PC-3 (cell line): ENCODE data around the gene PDE2A. TPM values are rescaled to one million over a fixed set of nuclear protein-coding genes. Genes with fewer than 3 reads are reported as not detected.

Experiments used
- ATAC-seq: fragments of 200-7000 bp; cut with Tn5 transposase; 2 replicates; pipeline ENCODE4 v1.9.1; 2020; ENCODE audit warnings: mild to moderate bottlenecking, moderate library complexity
- BruUV-seq: library from RNA; stranded (reverse); fragments of 400-500 nt; replicated peaks from 2 replicates; lab custom pipeline; 2021; lab: Mats Ljungman, UMichigan
- CTCF ChIA-PET: fragments of 300-600 bp; sonication (Branson Sonifier 250); formaldehyde crosslinking; loops from one replicate; lab custom pipeline; 2022; ENCODE audit warnings: antibody characterized with exemption; lab: Charles Lee
- POLR2A ChIA-PET: fragments of 300-600 bp; sonication (Branson Sonifier 250); formaldehyde crosslinking; loops from one replicate; lab custom pipeline; 2022; ENCODE audit warnings: antibody characterized with exemption; ENCODE audit not compliant: unreplicated experiment; lab: Charles Lee
- DNase-seq: peaks from one replicate; pipeline ENCODE4 v3.0.0-alpha.2; 2015
- H2AFZ ChIP-seq: fragments of 300-600 bp; sonication (generic); 2 replicates; pipeline ENCODE4 v1.6.0; 2016; ENCODE audit warnings: antibody characterized with exemption, low read length
- H3F3A ChIP-seq: fragments of 300-600 bp; sonication (generic); one replicate; pipeline ENCODE4 v1.6.0; 2017; ENCODE audit warnings: antibody characterized with exemption, low read length, control low read depth, mild to moderate bottlenecking; ENCODE audit not compliant: unreplicated experiment
- H3K27ac ChIP-seq: fragments of 300-600 bp; sonication (generic); 2 replicates; pipeline ENCODE4 v1.5.1; 2016; ENCODE audit warnings: mild to moderate bottlenecking, low read length
- H3K27me3 ChIP-seq: fragments of 300-600 bp; sonication (generic); 2 replicates; pipeline ENCODE4 v1.6.1; 2016; ENCODE audit warnings: low read length, mixed read lengths
- H3K36me3 ChIP-seq: fragments of 300-600 bp; sonication (generic); 2 replicates; pipeline ENCODE4 v1.6.1; 2016; ENCODE audit warnings: low read depth, mixed run types, low read length, mixed read lengths
- H3K4me1 ChIP-seq: fragments of 300-600 bp; sonication (generic); 2 replicates; pipeline ENCODE4 v1.5.1; 2016; ENCODE audit warnings: low read length; ENCODE audit not compliant: insufficient read depth
- H3K4me2 ChIP-seq: fragments of 300-600 bp; sonication (generic); 2 replicates; pipeline ENCODE4 v1.6.0; 2016; ENCODE audit warnings: low read length
- H3K4me3 ChIP-seq: fragments of 300-600 bp; sonication (generic); 2 replicates; pipeline ENCODE4 v1.5.1; 2016; ENCODE audit warnings: mild to moderate bottlenecking, low read length, mixed read lengths
- H3K79me2 ChIP-seq: fragments of 300-600 bp; sonication (generic); 2 replicates; pipeline ENCODE4 v1.6.1; 2017; ENCODE audit warnings: low read length, mixed read lengths
- H3K9ac ChIP-seq: fragments of 300-600 bp; sonication (generic); 2 replicates; pipeline ENCODE4 v1.6.0; 2016; ENCODE audit warnings: mild to moderate bottlenecking, low read length
- H3K9me2 ChIP-seq: fragments of 300-600 bp; sonication (generic); replicated peaks from 2 replicates; pipeline ENCODE4 v1.6.1; 2016; ENCODE audit warnings: mixed run types, low read length, mixed read lengths
- H3K9me3 ChIP-seq: fragments of 300-600 bp; sonication (generic); 2 replicates; pipeline ENCODE4 v1.6.1; 2016; ENCODE audit warnings: low read length, mixed read lengths
- H4K20me1 ChIP-seq: fragments of 300-600 bp; sonication (generic); 2 replicates; pipeline ENCODE4 v1.6.1; 2016; ENCODE audit warnings: low read length, mixed read lengths
- EZH2 ChIP-seq: fragments of 300-600 bp; sonication (generic); IDR thresholded peaks from one replicate; pipeline ENCODE4 v1.6.1; 2017; ENCODE audit warnings: antibody characterized with exemption, mild to moderate bottlenecking, low read length; ENCODE audit not compliant: unreplicated experiment
- EZH2phosphoT487 ChIP-seq: fragments of 300-600 bp; sonication (generic); IDR thresholded peaks from 2 replicates; pipeline ENCODE4 v1.6.1; 2018; ENCODE audit warnings: mild to moderate bottlenecking, antibody characterized with exemption, low read length, borderline replicate concordance
- intact Hi-C: fragments of 100-400 bp; cut with micrococcal nuclease; formaldehyde crosslinking; loops from 2 replicates; pipeline ENCODE4 v1.9.0; 2023
- total RNA-seq: library from RNA; depleted of rRNA; stranded (reverse); fragments of >200 nt; gene quantifications from 2 replicates; pipeline ENCODE4 v1.2.3, GENCODE V29; 2014
- TF ChIP-seq, protein P1 (sequence below): fragments of 300-600 bp; sonication (generic); conservative IDR thresholded peaks from 2 replicates; pipeline ENCODE4 v1.5.1; 2017; ENCODE audit warnings: antibody characterized with exemption, low read depth, mild to moderate bottlenecking, low read length

Gene PDE2A
- total RNA-seq, 1 experiment from 2014 or later = 2.6 TPM

GRCh38 chr11:72642043-72642883 is 32.0 kb downstream of the PDE2A start:
- CTCF ChIA-PET = interaction anchor here (0.5 to 0.7 kb wide), 2 partner anchors 58 to 164 kb away, joined by 3 read pairs; no protein-coding TSS in a partner anchor
- POLR2A ChIA-PET = no interaction called here
- BruUV-seq = no TSS peak
- H3K4me2 ChIP-seq = peak overlapping the region; percentile 96
- no peaks in the 10 kb centered on the region for H3K36me3 ChIP-seq
- no peak overlapping the region for H3K27ac ChIP-seq
- H3K4me3 ChIP-seq = peak overlapping the region; percentile 72
- H3K9ac ChIP-seq = no peak overlapping the region
- peaks cover 16% of the 10 kb centered on the region for H3K4me1 ChIP-seq
- peak; percentile 40 for DNase-seq
- peak overlapping the region; percentile 87 for H2AFZ ChIP-seq
- H4K20me1 ChIP-seq = no peaks in the 10 kb centered on the region
- peaks cover 18% of the 10 kb centered on the region for H3K27me3 ChIP-seq
- TF ChIP-seq EZH2phosphoT487 (peak; percentile 41; the same call in 1 of the 2 replicates), EZH2 (no peak)
- TF ChIP-seq, protein P1, sequence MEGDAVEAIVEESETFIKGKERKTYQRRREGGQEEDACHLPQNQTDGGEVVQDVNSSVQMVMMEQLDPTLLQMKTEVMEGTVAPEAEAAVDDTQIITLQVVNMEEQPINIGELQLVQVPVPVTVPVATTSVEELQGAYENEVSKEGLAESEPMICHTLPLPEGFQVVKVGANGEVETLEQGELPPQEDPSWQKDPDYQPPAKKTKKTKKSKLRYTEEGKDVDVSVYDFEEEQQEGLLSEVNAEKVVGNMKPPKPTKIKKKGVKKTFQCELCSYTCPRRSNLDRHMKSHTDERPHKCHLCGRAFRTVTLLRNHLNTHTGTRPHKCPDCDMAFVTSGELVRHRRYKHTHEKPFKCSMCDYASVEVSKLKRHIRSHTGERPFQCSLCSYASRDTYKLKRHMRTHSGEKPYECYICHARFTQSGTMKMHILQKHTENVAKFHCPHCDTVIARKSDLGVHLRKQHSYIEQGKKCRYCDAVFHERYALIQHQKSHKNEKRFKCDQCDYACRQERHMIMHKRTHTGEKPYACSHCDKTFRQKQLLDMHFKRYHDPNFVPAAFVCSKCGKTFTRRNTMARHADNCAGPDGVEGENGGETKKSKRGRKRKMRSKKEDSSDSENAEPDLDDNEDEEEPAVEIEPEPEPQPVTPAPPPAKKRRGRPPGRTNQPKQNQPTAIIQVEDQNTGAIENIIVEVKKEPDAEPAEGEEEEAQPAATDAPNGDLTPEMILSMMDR = no peak
- no peaks in the 10 kb centered on the region for H3K9me2 ChIP-seq
- intact Hi-C loops = loop anchor here (1.0 to 2.0 kb wide), 2 partner anchors 57 to 171 kb away; no protein-coding TSS in a partner anchor
- no peaks in the 10 kb centered on the region for H3K9me3 ChIP-seq
- H3K79me2 ChIP-seq = no peaks in the 10 kb centered on the region
- peak; percentile 69 for ATAC-seq
- H3F3A ChIP-seq = no peaks in the 10 kb centered on the region

GRCh38 chr11:72641522-72642042 is 32.6 kb downstream of the PDE2A start:
- Histone ChIP-seq H3K27ac (no peak overlapping the region), H4K20me1 (no peaks in the 10 kb centered on the region), H3K9me3 (no peaks in the 10 kb centered on the region), H3K9ac (no peak overlapping the region), H3K27me3 (peaks cover 18% of the 10 kb centered on the region), H2AFZ (peak overlapping the region; percentile 81; the same call in 1 of the 2 replicates), H3F3A (no peaks in the 10 kb centered on the region), H3K36me3 (no peaks in the 10 kb centered on the region), H3K9me2 (no peaks in the 10 kb centered on the region), H3K4me2 (peak overlapping the region; percentile 93), H3K4me1 (peaks cover 21% of the 10 kb centered on the region), H3K79me2 (no peaks in the 10 kb centered on the region), H3K4me3 (peak overlapping the region; percentile 68)
- no peak for TF ChIP-seq EZH2phosphoT487
- TF ChIP-seq, protein P1 = no peak
- TF ChIP-seq EZH2 = no peak
- BruUV-seq = no TSS peak
- DNase-seq (no peak), ATAC-seq (no peak)
- CTCF ChIA-PET = interaction anchor here (0.5 to 0.7 kb wide), 2 partner anchors 58 to 163 kb away, joined by 3 read pairs; no protein-coding TSS in a partner anchor
- intact Hi-C loops = loop anchor here (1.0 to 2.0 kb wide), 2 partner anchors 56 to 171 kb away; no protein-coding TSS in a partner anchor
- POLR2A ChIA-PET = no interaction called here
